PC-9 (cell line): Measurements from ENCODE around the gene PLAAT3. TPM values are rescaled to one million over a fixed set of nuclear protein-coding genes. Genes with fewer than 3 reads are reported as not detected.

ENCODE experiments used
- BruUV-seq: library from RNA; stranded (reverse); fragments of 400-500 nt; replicated peaks from 2 replicates; lab custom pipeline; 2021; lab: Mats Ljungman, UMichigan
- CTCF ChIA-PET: fragments of 300-600 bp; sonication (Branson Sonifier 250); formaldehyde crosslinking; loops from one replicate; lab custom pipeline; 2022; ENCODE audit warnings: antibody characterized with exemption; lab: Charles Lee
- POLR2A ChIA-PET: fragments of 300-600 bp; sonication (Branson Sonifier 250); formaldehyde crosslinking; loops from one replicate; lab custom pipeline; 2022; ENCODE audit warnings: antibody characterized with exemption; ENCODE audit not compliant: unreplicated experiment; lab: Charles Lee
- DNase-seq, 2 experiments: peaks; one replicate each; pipeline versions ENCODE4 v3.0.0 to v3.0.0-alpha.2; 2015 to 2022; ENCODE audit warnings: mixed read lengths in 1 of 2
- H2AFZ ChIP-seq: fragments of 200-600 bp; sonication (generic); 2 replicates; pipeline ENCODE4 v1.8.1; 2017; ENCODE audit warnings: antibody characterized with exemption
- H3F3A ChIP-seq: fragments of 200-600 bp; sonication (generic); 2 replicates; pipeline ENCODE4 v1.8.1; 2017; ENCODE audit warnings: antibody characterized with exemption, mild to moderate bottlenecking, low read depth; ENCODE audit not compliant: insufficient read depth
- H3K27ac ChIP-seq: fragments of 200-600 bp; sonication (generic); 2 replicates; pipeline ENCODE4 v1.6.1; 2016; ENCODE audit warnings: mixed run types
- H3K27me3 ChIP-seq: fragments of 200-600 bp; sonication (generic); 2 replicates; pipeline ENCODE4 v1.6.1; 2016; ENCODE audit warnings: low read depth, mixed run types; ENCODE audit not compliant: insufficient read depth
- H3K36me3 ChIP-seq: fragments of 200-600 bp; sonication (generic); 2 replicates; pipeline ENCODE4 v1.6.1; 2016; ENCODE audit warnings: low read depth, mixed run types
- H3K4me1 ChIP-seq: fragments of 200-600 bp; sonication (generic); replicated peaks from 2 replicates; pipeline ENCODE4 v1.6.1; 2016; ENCODE audit warnings: mixed run types; ENCODE audit not compliant: insufficient read depth
- H3K4me2 ChIP-seq: fragments of 200-600 bp; sonication (generic); 2 replicates; pipeline ENCODE4 v1.6.1; 2017; ENCODE audit warnings: mixed run types
- H3K4me3 ChIP-seq: fragments of 200-600 bp; sonication (generic); 2 replicates; pipeline ENCODE4 v1.6.1; 2016; ENCODE audit warnings: mixed run types
- H3K79me2 ChIP-seq: fragments of 200-600 bp; sonication (generic); 2 replicates; pipeline ENCODE4 v1.6.1; 2017; ENCODE audit warnings: low read depth, mixed run types
- H3K9me2 ChIP-seq: fragments of 200-600 bp; sonication (generic); 2 replicates; pipeline ENCODE4 v1.8.1; 2017; ENCODE audit warnings: mild to moderate bottlenecking; ENCODE audit not compliant: insufficient read depth
- H3K9me3 ChIP-seq: fragments of 200-600 bp; sonication (generic); 2 replicates; pipeline ENCODE4 v1.8.1; 2016; ENCODE audit warnings: low read depth; ENCODE audit not compliant: insufficient read depth
- H4K20me1 ChIP-seq: fragments of 200-600 bp; sonication (generic); 2 replicates; pipeline ENCODE4 v1.8.1; 2017; ENCODE audit not compliant: insufficient read depth
- CTCF ChIP-seq: fragments of 200-600 bp; sonication (generic); conservative IDR thresholded peaks from 2 replicates; pipeline ENCODE4 v1.6.1; 2017; ENCODE audit warnings: mixed run types, antibody characterized with exemption, mild to moderate bottlenecking, moderate library complexity
- EZH2 ChIP-seq: fragments of 200-600 bp; sonication (generic); IDR thresholded peaks from 2 replicates; pipeline ENCODE4 v1.8.0; 2017; ENCODE audit warnings: antibody characterized with exemption, low read depth
- intact Hi-C: fragments of 100-400 bp; cut with micrococcal nuclease; formaldehyde crosslinking; loops from one replicate; pipeline ENCODE4 v1.10.0; 2022; ENCODE audit not compliant: unreplicated experiment
- total RNA-seq: library from RNA; stranded (reverse); gene quantifications from 2 replicates; pipeline ENCODE4 v1.2.3, GENCODE V29; 2021

PLAAT3 gene
- total RNA-seq, 1 experiment from 2014 or later, result 240 TPM

DNA sequence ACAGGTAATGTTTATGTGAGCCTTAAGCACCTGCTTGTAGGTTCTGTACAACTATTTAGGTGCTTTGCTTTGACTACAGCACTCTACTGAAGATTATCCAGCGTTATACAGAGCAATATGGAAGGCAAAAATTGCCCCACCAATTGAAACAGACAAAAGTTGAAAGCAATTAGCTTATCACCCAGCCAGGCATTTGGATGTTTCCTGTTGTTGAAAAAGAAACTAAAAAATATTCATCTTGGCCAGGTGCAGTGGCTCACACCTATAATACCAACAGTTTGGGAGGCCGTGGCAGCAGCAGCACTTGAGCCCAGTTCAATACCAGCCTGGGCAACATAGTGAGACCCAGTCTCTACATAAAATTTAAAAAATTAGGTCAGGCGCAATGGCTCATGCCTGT is 38.4 kb upstream of the PLAAT3 start:
- Histone ChIP-seq H2AFZ (no peak overlapping the region), H4K20me1 (peaks cover 5% of the 10 kb centered on the region), H3K79me2 (no peaks in the 10 kb centered on the region), H3K27ac (no peak overlapping the region), H3K9me3 (no peaks in the 10 kb centered on the region), H3K9me2 (no peaks in the 10 kb centered on the region), H3K4me2 (no peak overlapping the region), H3F3A (0 out of 2 replicates have a peak, but pooled peaks cover 3% of the 10 kb centered on the region), H3K36me3 (peaks cover 34% of the 10 kb centered on the region), H3K4me3 (no peak overlapping the region), H3K27me3 (no peaks in the 10 kb centered on the region), H3K4me1 (no peaks in the 10 kb centered on the region)
- no TSS peak for BruUV-seq
- TF ChIP-seq EZH2 (no peak), CTCF (no peak)
- intact Hi-C loops, result no loop called here
- CTCF ChIA-PET, result no interaction called here
- POLR2A ChIA-PET, result no interaction called here
- peak in 1 of 2 experiments; percentile 3 for DNase-seq

DNA sequence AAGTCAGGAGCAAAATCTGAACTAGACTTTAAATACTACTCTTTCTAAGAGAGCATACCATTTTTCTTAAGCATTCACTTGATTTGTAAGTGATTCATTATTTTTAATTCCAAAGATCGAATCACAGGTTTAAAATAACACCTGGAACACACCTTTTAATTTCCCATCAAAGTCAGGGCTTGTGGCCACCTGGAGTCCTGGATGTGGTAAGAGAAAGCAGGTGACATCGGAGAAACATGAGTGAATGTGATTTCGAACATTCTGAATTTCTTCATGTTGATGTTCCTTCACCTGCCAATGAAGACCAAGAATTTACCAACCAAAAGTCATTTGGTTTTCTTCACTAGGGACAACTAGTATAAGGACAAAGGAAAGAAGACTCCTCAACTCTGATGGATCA is 29.0 kb upstream of the PLAAT3 start:
- Histone ChIP-seq H3K4me3 (no peak overlapping the region), H2AFZ (no peak overlapping the region), H3K27me3 (no peaks in the 10 kb centered on the region), H3K9me3 (no peaks in the 10 kb centered on the region), H3K79me2 (no peaks in the 10 kb centered on the region), H3K36me3 (peaks cover 49% of the 10 kb centered on the region), H3K4me2 (no peak overlapping the region), H3K9me2 (no peaks in the 10 kb centered on the region), H3K27ac (no peak overlapping the region), H3K4me1 (no peaks in the 10 kb centered on the region), H3F3A (no peaks in the 10 kb centered on the region; the same call in 1 of the 2 replicates), H4K20me1 (no peaks in the 10 kb centered on the region)
- CTCF ChIA-PET, result interaction anchor here (0.5 to 0.6 kb wide), 2 partner anchors 19 to 21 kb away, joined by 3 read pairs; no protein-coding TSS in a partner anchor
- POLR2A ChIA-PET, result no interaction called here
- intact Hi-C loops, result loop anchor here (10.0 kb wide), 1 partner anchor 608 kb away; no protein-coding TSS in a partner anchor
- no TSS peak for BruUV-seq
- TF ChIP-seq EZH2, result no peak
- no peak for DNase-seq

DNA sequence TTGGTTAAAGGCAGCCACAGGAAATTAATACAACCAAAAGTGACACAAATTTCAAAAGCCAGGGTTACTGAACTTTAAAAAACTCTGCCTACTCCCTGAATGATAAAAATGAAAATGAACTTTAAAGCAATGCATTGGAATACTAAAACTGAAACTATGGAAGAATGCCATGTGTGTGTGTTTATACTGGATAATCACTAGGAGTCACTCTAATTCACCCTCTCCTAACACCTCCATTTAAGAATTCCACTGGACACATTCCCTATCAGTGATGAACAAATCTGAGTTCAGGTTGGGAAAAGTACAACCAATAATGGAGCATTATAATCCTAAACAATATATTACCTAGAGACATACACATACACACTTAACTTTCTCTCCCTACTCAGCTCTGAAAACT is 27.5 kb upstream of the PLAAT3 start:
- BruUV-seq, result no TSS peak
- Histone ChIP-seq H4K20me1 (no peaks in the 10 kb centered on the region), H3F3A (no peaks in the 10 kb centered on the region; the same call in 1 of the 2 replicates), H3K4me2 (no peak overlapping the region), H3K9me2 (no peaks in the 10 kb centered on the region), H3K27ac (no peak overlapping the region), H2AFZ (no peak overlapping the region), H3K27me3 (no peaks in the 10 kb centered on the region), H3K4me1 (no peaks in the 10 kb centered on the region), H3K79me2 (no peaks in the 10 kb centered on the region), H3K4me3 (no peak overlapping the region), H3K36me3 (peaks cover 46% of the 10 kb centered on the region), H3K9me3 (no peaks in the 10 kb centered on the region)
- intact Hi-C loops, result loop anchor here (10.0 kb wide), 1 partner anchor 607 kb away; no protein-coding TSS in a partner anchor
- peak; percentile 31; the same call in 1 of the 2 replicates for TF ChIP-seq CTCF
- TF ChIP-seq EZH2, result no peak
- CTCF ChIA-PET, result no interaction called here
- POLR2A ChIA-PET, result no interaction called here
- no peak for DNase-seq
